Measurements from ENCODE around the gene DHODH.

GRCh38 chr16:72018470-72018869, 9.9 kb downstream of the DHODH start:
- TF ChIP-seq POLR2AphosphoS2 (conservative IDR thresholded peaks at IDR 0.05; ENCODE audit: low read length) (no peak), ELK1 (IDR thresholded peaks at IDR 0.05; ENCODE audit: low read depth, low read length) (no peak), CTCF (IDR thresholded peaks at IDR 0.05) (no peak), USF2 (IDR thresholded peaks at IDR 0.05) (no peak), BCL3 (IDR thresholded peaks at IDR 0.05) (no peak), RNF2 (IDR thresholded peaks at IDR 0.05; ENCODE audit: borderline replicate concordance, low read depth) (no peak), MAX (IDR thresholded peaks at IDR 0.05) (no peak), POLR2A (IDR thresholded peaks at IDR 0.05; ENCODE audit: low read length) (no peak), CHD2 (IDR thresholded peaks at IDR 0.05; ENCODE audit: low read length, partially characterized antibody) (no peak), RARB (CRISPR knock-in tag; IDR thresholded peaks at IDR 0.05) (no peak), NFE2L2 (conservative IDR thresholded peaks at IDR 0.05; ENCODE audit: low read length) (no peak), SMC3 (IDR thresholded peaks at IDR 0.05) (no peak), SREBF2 (IDR thresholded peaks at IDR 0.05) (no peak)

Data from A549 (cell line).